WTC11 (cell line): Measurements from ENCODE around the gene NFKBIE. TPM values are rescaled to one million over a fixed set of nuclear protein-coding genes. Genes with fewer than 3 reads are reported as not detected.
A peak's percentile ranks its signal among the peaks of the same experiment; 100 is the strongest.

ENCODE experiments used
- ATAC-seq: fragments of 200-7000 bp; cut with Tn5 transposase; 2 replicates; pipeline ENCODE4 v1.10.0; 2021; ENCODE audit warnings: mild to moderate bottlenecking, moderate library complexity
- CTCF ChIA-PET: fragments of 300-600 bp; sonication (Branson Sonifier 250); formaldehyde crosslinking; loops from one replicate; lab custom pipeline; 2021; ENCODE audit warnings: antibody characterized with exemption; lab: Charles Lee
- POLR2A ChIA-PET: fragments of 350-600 bp; sonication (Branson Sonifier 250); formaldehyde crosslinking; loops from one replicate; lab custom pipeline; 2021; ENCODE audit warnings: antibody characterized with exemption; lab: Charles Lee
- DNase-seq: peaks from one replicate; pipeline ENCODE4 v3.0.0; 2021; ENCODE audit warnings: low spot score
- H3K27ac Mint-ChIP-seq: 2 replicates; pipeline ENCODE4 v1.8.0; 2021; ENCODE audit warnings: mixed read lengths
- H3K27me3 Mint-ChIP-seq: 2 replicates; pipeline ENCODE4 v1.8.0; 2021; ENCODE audit warnings: low read depth, mild to moderate bottlenecking, moderate library complexity, mixed read lengths
- H3K36me3 Mint-ChIP-seq: 2 replicates; pipeline ENCODE4 v1.8.0; 2021; ENCODE audit warnings: mixed read lengths
- H3K4me1 Mint-ChIP-seq: 2 replicates; pipeline ENCODE4 v1.8.0; 2022; ENCODE audit warnings: mixed read lengths
- H3K4me3 Mint-ChIP-seq: 2 replicates; pipeline ENCODE4 v1.8.0; 2021; ENCODE audit warnings: mild to moderate bottlenecking, moderate library complexity, mixed read lengths
- H3K9me3 Mint-ChIP-seq: 2 replicates; pipeline ENCODE4 v1.8.0; 2021; ENCODE audit warnings: mixed read lengths
- ELF4 ChIP-seq: sonication (generic); formaldehyde crosslinking; IDR thresholded peaks from 2 replicates; pipeline ENCODE4 v1.8.1; 2022; ENCODE audit warnings: low read depth, mild to moderate bottlenecking, moderate library complexity, missing genetic modification reagents
- EMX1 ChIP-seq: fragments of 250-450 bp; sonication (Bioruptor Pico); IDR thresholded peaks from 2 replicates; pipeline ENCODE4 v1.8.0; 2021; ENCODE audit warnings: mild to moderate bottlenecking
- ETV6 ChIP-seq: sonication (generic); formaldehyde crosslinking; IDR thresholded peaks from 2 replicates; pipeline ENCODE4 v1.8.1; 2022; ENCODE audit warnings: mild to moderate bottlenecking, missing genetic modification reagents
- FOXK1 ChIP-seq: sonication (generic); formaldehyde crosslinking; IDR thresholded peaks from 2 replicates; pipeline ENCODE4 v1.8.0; 2022; ENCODE audit warnings: mild to moderate bottlenecking, moderate library complexity, missing genetic modification reagents
- GABPB1 ChIP-seq: sonication (generic); formaldehyde crosslinking; IDR thresholded peaks from 2 replicates; pipeline ENCODE4 v1.8.1; 2023; ENCODE audit warnings: mild to moderate bottlenecking, missing genetic modification reagents
- JAZF1 ChIP-seq: fragments of 250-450 bp; sonication (Bioruptor Pico); IDR thresholded peaks from 2 replicates; pipeline ENCODE4 v1.9.0; 2021; ENCODE audit warnings: moderate library complexity, mild to moderate bottlenecking, inconsistent platforms
- PRRX2 ChIP-seq: fragments of 250-450 bp; sonication (Bioruptor Pico); IDR thresholded peaks from 2 replicates; pipeline ENCODE4 v1.8.0; 2021; ENCODE audit warnings: mild to moderate bottlenecking
- TCF7 ChIP-seq: sonication (generic); formaldehyde crosslinking; IDR thresholded peaks from 2 replicates; pipeline ENCODE4 v1.8.0; 2022; ENCODE audit warnings: mild to moderate bottlenecking, low read depth, missing genetic modification reagents, moderate library complexity
- TEAD1 ChIP-seq: sonication (generic); formaldehyde crosslinking; IDR thresholded peaks from 2 replicates; pipeline ENCODE4 v1.8.0; 2022; ENCODE audit warnings: mild to moderate bottlenecking, missing genetic modification reagents
- ZNF317 ChIP-seq: sonication (generic); formaldehyde crosslinking; IDR thresholded peaks from 2 replicates; pipeline ENCODE4 v1.8.1; 2023; ENCODE audit warnings: low read depth, mild to moderate bottlenecking, moderate library complexity, missing genetic modification reagents, borderline replicate concordance
- ZNF423 ChIP-seq: fragments of 250-450 bp; sonication (Bioruptor Pico); IDR thresholded peaks from 2 replicates; pipeline ENCODE4 v2.1.2; 2022; ENCODE audit warnings: mild to moderate bottlenecking, moderate library complexity
- total RNA-seq: library from RNA; stranded (reverse); gene quantifications from 3 replicates; pipeline ENCODE4 v1.2.3, GENCODE V29; 2021
- TF ChIP-seq, protein P1 (sequence below): fragments of 250-450 bp; sonication (Bioruptor Pico); IDR thresholded peaks from 2 replicates; pipeline ENCODE4 v1.9.0; 2021; ENCODE audit warnings: moderate library complexity, mild to moderate bottlenecking, inconsistent platforms, borderline replicate concordance
- TF ChIP-seq, protein P2 (sequence below): sonication (generic); formaldehyde crosslinking; IDR thresholded peaks from 2 replicates; pipeline ENCODE4 v1.8.1; 2023; ENCODE audit warnings: mild to moderate bottlenecking, missing genetic modification reagents, moderate library complexity
- TF ChIP-seq, protein P3 (sequence below): sonication (generic); formaldehyde crosslinking; IDR thresholded peaks from 2 replicates; pipeline ENCODE4 v1.8.1; 2022; ENCODE audit warnings: low read depth, mild to moderate bottlenecking, moderate library complexity, missing genetic modification reagents, borderline replicate concordance
- TF ChIP-seq, protein P4 (sequence below): sonication (generic); formaldehyde crosslinking; IDR thresholded peaks from 2 replicates; pipeline ENCODE4 v1.8.1; 2023; ENCODE audit warnings: mild to moderate bottlenecking, missing genetic modification reagents
- TF ChIP-seq, protein P5 (sequence below): sonication (generic); formaldehyde crosslinking; IDR thresholded peaks from 2 replicates; pipeline ENCODE4 v1.8.0; 2023; ENCODE audit warnings: missing genetic modification reagents
- TF ChIP-seq, protein P6 (sequence below): sonication (generic); formaldehyde crosslinking; IDR thresholded peaks from 2 replicates; pipeline ENCODE4 v1.8.1; 2023; ENCODE audit warnings: mild to moderate bottlenecking, missing genetic modification reagents, borderline replicate concordance
- TF ChIP-seq, protein P7 (sequence below): sonication (generic); formaldehyde crosslinking; IDR thresholded peaks from 2 replicates; pipeline ENCODE4 v1.8.1; 2022; ENCODE audit warnings: missing genetic modification reagents, borderline replicate concordance
- TF ChIP-seq, protein P8 (sequence below): sonication (generic); formaldehyde crosslinking; IDR thresholded peaks from 2 replicates; pipeline ENCODE4 v1.8.0; 2022; ENCODE audit warnings: mild to moderate bottlenecking, missing genetic modification reagents
- TF ChIP-seq, protein P9 (sequence below): sonication (generic); formaldehyde crosslinking; IDR thresholded peaks from 2 replicates; pipeline ENCODE4 v1.8.1; 2023; ENCODE audit warnings: mild to moderate bottlenecking, moderate library complexity, missing genetic modification reagents

NFKBIE gene
- total RNA-seq, 1 experiment from 2014 or later = 10.3 TPM

DNA sequence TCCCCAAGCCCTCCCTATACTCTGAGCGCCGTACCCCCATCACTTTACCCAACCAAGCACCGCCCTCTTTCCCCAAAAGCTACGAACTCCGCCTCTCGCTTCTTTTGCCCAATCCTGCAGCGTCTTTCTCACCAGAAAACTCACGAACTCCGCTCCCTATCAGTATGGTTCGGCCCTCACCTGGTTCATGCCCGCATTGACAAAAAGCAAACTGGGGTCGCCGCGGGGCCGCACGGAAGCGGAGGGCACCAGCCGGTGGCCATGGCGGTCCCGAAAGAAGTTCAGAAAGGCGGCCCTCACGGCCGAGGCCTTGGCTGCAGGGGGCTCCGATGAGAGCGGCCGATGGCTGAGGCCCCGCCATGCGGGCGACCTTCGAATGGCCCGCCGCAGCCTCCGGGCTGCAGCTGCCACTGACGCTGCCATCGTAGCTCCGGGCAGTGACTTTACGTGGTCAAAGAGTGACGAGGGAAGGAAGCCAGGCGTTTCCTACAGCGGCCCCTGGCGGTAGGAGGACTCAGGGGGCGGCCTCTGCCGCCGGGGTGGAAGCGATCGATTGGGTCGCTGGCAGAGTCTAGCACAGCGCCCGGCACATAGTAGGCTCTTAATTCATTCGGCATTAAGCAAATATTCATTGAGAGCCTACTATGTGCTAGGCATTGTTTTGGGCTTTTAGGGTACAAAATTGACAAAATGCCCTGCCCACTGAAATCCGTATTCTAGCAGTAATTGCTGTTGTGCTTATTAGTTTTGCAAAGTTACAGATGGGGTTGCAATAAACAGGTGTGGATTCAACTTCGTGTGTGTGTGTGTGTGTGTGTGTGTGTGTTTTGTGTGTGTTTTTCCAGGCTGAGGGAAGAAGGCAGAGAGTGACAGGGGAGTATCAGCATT is 47.8 kb upstream of the NFKBIE start, which contains the start of gene AARS2:
TSS of gene AARS2 (minus strand) at position 447 of the 888 bp plus-strand sequence. CDS start at position 423, 24 bp downstream.
- H3K4me3 Mint-ChIP-seq = peak within 1 kb of the TSS; percentile 99
- TF ChIP-seq ELF4 (CRISPR knock-in tag) (peak; percentile 80; the same call in 1 of the 2 replicates), ETV6 (peak; percentile 86; the same call in 1 of the 2 replicates), ZNF317 (peak; percentile 53; the same call in 1 of the 2 replicates), ZNF423 (no peak), TEAD1 (peak; percentile 69), EMX1 (no peak), JAZF1 (CRISPR knock-in tag) (no peak), TCF7 (CRISPR knock-in tag) (0 out of 2 replicates have a peak, but pooled peaks have one; percentile 44), GABPB1 (peak; percentile 83), PRRX2 (CRISPR knock-in tag) (peak; percentile 73; the same call in 1 of the 2 replicates), FOXK1 (CRISPR knock-in tag) (peak; percentile 93)
- TF ChIP-seq, protein P1, sequence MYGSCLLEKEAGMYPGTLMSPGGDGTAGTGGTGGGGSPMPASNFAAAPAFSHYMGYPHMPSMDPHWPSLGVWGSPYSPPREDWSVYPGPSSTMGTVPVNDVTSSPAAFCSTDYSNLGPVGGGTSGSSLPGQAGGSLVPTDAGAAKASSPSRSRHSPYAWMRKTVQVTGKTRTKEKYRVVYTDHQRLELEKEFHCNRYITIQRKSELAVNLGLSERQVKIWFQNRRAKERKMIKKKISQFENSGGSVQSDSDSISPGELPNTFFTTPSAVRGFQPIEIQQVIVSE (CRISPR knock-in tag) = no peak
- TF ChIP-seq, protein P2, sequence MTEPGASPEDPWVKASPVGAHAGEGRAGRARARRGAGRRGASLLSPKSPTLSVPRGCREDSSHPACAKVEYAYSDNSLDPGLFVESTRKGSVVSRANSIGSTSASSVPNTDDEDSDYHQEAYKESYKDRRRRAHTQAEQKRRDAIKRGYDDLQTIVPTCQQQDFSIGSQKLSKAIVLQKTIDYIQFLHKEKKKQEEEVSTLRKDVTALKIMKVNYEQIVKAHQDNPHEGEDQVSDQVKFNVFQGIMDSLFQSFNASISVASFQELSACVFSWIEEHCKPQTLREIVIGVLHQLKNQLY (CRISPR knock-in tag) = peak; percentile 93; the same call in 1 of the 2 replicates
- TF ChIP-seq, protein P3, sequence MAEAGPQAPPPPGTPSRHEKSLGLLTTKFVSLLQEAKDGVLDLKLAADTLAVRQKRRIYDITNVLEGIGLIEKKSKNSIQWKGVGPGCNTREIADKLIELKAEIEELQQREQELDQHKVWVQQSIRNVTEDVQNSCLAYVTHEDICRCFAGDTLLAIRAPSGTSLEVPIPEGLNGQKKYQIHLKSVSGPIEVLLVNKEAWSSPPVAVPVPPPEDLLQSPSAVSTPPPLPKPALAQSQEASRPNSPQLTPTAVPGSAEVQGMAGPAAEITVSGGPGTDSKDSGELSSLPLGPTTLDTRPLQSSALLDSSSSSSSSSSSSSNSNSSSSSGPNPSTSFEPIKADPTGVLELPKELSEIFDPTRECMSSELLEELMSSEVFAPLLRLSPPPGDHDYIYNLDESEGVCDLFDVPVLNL (CRISPR knock-in tag) = peak; percentile 81; the same call in 1 of the 2 replicates
- TF ChIP-seq, protein P4, sequence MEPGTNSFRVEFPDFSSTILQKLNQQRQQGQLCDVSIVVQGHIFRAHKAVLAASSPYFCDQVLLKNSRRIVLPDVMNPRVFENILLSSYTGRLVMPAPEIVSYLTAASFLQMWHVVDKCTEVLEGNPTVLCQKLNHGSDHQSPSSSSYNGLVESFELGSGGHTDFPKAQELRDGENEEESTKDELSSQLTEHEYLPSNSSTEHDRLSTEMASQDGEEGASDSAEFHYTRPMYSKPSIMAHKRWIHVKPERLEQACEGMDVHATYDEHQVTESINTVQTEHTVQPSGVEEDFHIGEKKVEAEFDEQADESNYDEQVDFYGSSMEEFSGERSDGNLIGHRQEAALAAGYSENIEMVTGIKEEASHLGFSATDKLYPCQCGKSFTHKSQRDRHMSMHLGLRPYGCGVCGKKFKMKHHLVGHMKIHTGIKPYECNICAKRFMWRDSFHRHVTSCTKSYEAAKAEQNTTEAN (CRISPR knock-in tag) = peak; percentile 77
- TF ChIP-seq, protein P5, sequence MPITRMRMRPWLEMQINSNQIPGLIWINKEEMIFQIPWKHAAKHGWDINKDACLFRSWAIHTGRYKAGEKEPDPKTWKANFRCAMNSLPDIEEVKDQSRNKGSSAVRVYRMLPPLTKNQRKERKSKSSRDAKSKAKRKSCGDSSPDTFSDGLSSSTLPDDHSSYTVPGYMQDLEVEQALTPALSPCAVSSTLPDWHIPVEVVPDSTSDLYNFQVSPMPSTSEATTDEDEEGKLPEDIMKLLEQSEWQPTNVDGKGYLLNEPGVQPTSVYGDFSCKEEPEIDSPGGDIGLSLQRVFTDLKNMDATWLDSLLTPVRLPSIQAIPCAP (CRISPR knock-in tag) = peak; percentile 69; the same call in 1 of the 2 replicates
- TF ChIP-seq, protein P6, sequence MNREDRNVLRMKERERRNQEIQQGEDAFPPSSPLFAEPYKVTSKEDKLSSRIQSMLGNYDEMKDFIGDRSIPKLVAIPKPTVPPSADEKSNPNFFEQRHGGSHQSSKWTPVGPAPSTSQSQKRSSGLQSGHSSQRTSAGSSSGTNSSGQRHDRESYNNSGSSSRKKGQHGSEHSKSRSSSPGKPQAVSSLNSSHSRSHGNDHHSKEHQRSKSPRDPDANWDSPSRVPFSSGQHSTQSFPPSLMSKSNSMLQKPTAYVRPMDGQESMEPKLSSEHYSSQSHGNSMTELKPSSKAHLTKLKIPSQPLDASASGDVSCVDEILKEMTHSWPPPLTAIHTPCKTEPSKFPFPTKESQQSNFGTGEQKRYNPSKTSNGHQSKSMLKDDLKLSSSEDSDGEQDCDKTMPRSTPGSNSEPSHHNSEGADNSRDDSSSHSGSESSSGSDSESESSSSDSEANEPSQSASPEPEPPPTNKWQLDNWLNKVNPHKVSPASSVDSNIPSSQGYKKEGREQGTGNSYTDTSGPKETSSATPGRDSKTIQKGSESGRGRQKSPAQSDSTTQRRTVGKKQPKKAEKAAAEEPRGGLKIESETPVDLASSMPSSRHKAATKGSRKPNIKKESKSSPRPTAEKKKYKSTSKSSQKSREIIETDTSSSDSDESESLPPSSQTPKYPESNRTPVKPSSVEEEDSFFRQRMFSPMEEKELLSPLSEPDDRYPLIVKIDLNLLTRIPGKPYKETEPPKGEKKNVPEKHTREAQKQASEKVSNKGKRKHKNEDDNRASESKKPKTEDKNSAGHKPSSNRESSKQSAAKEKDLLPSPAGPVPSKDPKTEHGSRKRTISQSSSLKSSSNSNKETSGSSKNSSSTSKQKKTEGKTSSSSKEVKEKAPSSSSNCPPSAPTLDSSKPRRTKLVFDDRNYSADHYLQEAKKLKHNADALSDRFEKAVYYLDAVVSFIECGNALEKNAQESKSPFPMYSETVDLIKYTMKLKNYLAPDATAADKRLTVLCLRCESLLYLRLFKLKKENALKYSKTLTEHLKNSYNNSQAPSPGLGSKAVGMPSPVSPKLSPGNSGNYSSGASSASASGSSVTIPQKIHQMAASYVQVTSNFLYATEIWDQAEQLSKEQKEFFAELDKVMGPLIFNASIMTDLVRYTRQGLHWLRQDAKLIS (CRISPR knock-in tag) = no peak
- TF ChIP-seq, protein P7, sequence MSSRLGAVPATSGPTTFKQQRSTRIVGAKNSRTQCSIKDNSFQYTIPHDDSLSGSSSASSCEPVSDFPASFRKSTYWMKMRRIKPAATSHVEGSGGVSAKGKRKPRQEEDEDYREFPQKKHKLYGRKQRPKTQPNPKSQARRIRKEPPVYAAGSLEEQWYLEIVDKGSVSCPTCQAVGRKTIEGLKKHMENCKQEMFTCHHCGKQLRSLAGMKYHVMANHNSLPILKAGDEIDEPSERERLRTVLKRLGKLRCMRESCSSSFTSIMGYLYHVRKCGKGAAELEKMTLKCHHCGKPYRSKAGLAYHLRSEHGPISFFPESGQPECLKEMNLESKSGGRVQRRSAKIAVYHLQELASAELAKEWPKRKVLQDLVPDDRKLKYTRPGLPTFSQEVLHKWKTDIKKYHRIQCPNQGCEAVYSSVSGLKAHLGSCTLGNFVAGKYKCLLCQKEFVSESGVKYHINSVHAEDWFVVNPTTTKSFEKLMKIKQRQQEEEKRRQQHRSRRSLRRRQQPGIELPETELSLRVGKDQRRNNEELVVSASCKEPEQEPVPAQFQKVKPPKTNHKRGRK (CRISPR knock-in tag) = no peak
- TF ChIP-seq, protein P8, sequence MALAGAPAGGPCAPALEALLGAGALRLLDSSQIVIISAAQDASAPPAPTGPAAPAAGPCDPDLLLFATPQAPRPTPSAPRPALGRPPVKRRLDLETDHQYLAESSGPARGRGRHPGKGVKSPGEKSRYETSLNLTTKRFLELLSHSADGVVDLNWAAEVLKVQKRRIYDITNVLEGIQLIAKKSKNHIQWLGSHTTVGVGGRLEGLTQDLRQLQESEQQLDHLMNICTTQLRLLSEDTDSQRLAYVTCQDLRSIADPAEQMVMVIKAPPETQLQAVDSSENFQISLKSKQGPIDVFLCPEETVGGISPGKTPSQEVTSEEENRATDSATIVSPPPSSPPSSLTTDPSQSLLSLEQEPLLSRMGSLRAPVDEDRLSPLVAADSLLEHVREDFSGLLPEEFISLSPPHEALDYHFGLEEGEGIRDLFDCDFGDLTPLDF (CRISPR knock-in tag) = peak; percentile 82; the same call in 1 of the 2 replicates
- TF ChIP-seq, protein P9, sequence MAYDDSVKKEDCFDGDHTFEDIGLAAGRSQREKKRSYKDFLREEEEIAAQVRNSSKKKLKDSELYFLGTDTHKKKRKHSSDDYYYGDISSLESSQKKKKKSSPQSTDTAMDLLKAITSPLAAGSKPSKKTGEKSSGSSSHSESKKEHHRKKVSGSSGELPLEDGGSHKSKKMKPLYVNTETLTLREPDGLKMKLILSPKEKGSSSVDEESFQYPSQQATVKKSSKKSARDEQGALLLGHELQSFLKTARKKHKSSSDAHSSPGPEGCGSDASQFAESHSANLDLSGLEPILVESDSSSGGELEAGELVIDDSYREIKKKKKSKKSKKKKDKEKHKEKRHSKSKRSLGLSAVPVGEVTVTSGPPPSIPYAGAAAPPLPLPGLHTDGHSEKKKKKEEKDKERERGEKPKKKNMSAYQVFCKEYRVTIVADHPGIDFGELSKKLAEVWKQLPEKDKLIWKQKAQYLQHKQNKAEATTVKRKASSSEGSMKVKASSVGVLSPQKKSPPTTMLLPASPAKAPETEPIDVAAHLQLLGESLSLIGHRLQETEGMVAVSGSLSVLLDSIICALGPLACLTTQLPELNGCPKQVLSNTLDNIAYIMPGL (CRISPR knock-in tag) = peak; percentile 100

More for the DNA sequence above, 47.8 kb upstream of the NFKBIE start, which contains the start of gene AARS2:
- H3K4me1 Mint-ChIP-seq = peaks cover 8% of the 10 kb centered on the region
- H3K36me3 Mint-ChIP-seq = peaks cover 35% of the 10 kb centered on the region
- CTCF ChIA-PET = interaction anchor here (0.6 to 1.8 kb wide), 41 partner anchors 8 to 311 kb away, joined by 3 to 47 read pairs (median 5); partner anchors contain the start of genes CDC5L, HSP90AB1, MRPL14 and SLC35B2
- POLR2A ChIA-PET = interaction anchor here (0.6 to 1.9 kb wide), 10 partner anchors 10 to 127 kb away, joined by 3 to 7 read pairs (median 3); partner anchors contain the start of gene SLC35B2
- H3K27me3 Mint-ChIP-seq = no peaks in the 10 kb centered on the region
- no peaks in the 10 kb centered on the region for H3K9me3 Mint-ChIP-seq
- ATAC-seq (peak; percentile 90), DNase-seq (peak; percentile 97)
- H3K27ac Mint-ChIP-seq = peak within 1 kb of the TSS; percentile 95
